ENCODE measurements around the gene TTLL8.

Gene TTLL8

DNA sequence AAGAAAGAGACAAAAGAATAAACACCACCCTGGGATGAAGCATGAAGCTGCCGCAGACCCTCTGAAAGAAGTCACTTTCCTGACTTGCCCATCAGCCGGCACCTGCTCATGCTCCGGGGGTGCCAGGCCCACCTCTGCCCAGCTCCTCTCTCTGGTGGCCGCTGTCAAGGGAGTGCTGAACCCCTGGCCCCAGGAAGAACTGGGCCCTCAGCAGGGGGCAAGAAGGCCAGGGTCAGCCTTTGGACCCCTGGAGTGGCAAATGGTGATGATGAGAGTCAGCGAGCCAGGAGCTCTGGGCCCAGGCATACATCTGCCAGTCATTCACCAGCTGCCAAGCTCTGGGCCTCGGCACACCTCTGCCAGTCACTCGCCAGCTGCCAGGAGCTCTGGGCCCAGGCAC is 17.4 kb downstream of the TTLL8 start:
- no peak for DNase-seq

DNA sequence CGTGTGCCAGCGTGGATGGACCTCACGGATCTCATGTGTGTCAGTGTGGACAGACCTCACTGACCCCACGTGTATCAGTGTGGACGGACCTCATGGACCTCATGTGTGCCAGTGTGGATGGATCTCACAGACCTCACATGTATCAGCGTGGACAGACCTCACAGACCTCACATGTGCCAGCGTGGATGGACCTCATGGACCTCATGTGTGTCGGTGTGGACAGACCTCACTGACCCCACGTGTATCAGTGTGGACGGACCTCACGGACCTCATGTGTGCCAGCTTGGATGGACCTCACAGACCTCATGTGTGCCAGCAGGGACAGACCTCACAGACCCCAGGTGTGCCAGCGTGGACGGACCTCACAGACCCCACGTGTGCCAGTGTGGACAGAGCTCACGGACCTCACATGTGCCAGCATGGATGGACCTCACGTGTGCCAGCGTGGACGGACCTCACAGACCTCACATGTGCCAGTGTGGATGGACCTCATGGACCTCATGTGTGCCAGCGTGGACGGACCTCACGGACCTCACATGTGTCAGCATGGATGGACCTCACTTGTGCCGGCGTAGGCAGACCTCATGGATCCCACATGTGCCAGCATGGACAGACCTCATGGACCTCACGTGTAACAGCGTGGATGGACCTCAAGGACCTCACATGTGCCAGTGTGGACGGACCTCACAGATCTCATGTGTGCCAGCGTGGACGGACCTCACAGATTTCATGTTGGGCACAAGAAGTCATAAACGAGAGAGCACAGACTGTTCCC is 18.2 kb downstream of the TTLL8 start:
- DNase-seq, result no peak

DNA sequence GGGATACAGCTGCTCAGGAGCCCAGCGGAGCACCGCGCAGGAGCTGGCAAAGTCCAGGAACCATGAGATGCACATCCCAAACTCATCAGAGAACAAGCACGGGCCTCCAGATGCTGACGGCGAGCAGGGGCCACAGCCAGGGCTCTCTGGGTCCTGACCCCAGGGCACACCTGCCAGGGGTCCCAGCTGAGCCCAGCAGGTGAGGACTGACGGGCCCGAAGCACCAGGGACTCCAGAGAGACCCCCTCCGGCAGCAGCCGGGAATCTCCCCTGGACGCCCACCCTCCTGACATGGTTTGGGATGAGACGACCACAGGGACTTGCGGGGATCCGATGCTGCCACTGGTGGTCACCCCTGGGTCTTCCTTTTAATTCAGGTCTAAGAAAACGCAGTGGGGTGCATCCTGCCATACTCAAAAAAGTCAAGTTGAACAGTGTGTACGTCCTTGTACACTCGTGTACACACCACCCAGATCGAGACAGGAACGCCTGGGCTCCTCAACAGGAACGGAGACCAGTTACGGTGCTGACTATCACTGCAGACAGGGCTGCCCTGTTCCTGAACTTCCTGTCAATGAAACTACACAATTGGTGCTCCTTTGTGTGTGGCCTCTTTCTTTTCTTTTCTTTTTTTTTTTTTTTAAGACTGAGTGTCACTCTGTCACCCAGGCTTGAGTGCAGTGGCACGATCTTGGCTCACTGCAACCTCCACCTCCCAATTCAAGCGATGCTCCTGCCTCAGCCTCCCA is 21.9 kb downstream of the TTLL8 start:
- no peak for DNase-seq

- DNase-seq, result no peak
Measured at GRCh38 chr22:50035131-50035881, 22.8 kb downstream of the TTLL8 start.

DNA sequence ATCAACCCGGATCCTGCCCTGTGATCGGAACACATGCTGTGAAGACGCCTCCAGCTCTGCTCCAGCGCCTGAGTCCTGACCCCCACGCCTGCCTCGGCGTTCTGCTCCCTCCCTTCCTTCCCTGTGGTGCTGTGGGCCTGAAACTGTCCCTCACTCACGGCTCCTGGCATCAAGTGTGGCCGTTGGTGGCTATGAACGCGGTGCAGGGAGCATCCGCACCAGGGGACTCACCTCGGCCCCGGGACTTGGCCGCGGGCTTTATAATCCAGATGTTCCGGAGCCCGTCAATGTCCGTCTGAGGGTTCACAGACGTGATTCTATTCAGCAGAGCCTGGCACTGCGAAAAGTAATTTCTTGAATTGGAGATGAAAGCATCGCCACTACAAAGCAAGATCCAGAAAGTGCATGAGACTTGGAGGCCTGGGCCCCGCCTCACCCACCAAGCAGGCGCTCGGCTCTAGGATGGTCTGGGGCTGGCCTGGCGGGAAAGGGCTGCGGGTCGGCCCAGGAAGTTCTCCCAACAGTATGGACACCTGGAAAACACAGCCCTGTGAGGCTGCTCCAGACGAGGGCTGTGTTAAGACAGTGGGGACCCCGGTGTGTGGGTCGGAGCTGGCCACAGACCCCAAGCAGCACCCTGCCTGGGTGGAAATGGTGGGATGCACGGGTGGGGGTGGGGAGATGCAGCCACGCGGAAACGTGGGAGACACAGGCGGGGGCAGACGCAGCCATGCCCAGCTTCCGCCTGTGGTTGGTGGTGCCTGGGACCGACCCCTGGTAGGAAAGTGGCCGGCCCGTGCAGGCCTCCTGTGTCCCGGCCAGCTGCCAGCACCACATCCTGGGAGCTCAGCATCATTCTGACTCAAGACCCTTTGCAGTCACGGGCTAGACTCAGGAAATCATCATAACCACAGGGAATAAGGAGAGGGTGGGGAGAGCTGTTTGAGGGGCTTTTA is 23.7 kb downstream of the TTLL8 start:
- no peak for DNase-seq

- DNase-seq, result no peak
Measured at GRCh38 chr22:50032941-50033601, 25.0 kb downstream of the TTLL8 start.

DNA sequence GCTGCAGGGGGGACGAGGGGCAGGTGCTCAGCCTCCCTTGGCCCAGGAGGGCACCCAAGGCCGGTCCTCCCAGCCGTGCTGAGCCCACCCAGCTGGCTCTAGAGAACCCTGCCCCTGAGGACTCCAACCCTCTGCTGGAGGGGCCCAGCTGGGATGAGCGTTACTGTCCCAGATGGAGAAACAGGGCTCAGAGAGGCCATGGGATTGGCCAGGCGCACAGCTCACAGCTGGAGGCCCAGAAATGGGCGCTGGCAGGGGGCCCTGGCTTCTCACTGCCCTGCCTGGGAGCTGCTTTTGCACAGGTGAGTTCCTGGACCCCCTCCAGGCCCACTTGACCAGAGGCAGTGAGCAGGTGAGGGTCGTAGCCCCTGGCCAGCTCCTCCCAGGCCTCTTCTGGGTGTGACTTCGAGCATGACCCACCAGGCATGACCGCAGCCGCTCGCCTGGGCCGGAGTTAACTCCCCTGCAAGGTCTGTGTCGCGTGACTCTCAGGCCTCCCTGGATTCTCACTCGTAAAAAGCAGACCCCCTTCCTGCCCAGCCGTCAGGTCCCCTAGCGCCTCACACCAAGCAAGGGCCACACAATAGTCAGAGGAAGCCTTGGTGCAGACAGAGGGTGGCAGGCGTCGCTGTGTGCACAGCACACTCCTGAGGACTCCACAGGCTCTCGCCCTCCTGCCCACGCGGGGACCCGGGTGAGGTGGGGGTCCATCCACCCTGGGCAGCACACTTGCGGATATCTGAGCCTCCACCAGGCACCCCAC is 25.8 kb downstream of the TTLL8 start:
- DNase-seq, result no peak

DNA sequence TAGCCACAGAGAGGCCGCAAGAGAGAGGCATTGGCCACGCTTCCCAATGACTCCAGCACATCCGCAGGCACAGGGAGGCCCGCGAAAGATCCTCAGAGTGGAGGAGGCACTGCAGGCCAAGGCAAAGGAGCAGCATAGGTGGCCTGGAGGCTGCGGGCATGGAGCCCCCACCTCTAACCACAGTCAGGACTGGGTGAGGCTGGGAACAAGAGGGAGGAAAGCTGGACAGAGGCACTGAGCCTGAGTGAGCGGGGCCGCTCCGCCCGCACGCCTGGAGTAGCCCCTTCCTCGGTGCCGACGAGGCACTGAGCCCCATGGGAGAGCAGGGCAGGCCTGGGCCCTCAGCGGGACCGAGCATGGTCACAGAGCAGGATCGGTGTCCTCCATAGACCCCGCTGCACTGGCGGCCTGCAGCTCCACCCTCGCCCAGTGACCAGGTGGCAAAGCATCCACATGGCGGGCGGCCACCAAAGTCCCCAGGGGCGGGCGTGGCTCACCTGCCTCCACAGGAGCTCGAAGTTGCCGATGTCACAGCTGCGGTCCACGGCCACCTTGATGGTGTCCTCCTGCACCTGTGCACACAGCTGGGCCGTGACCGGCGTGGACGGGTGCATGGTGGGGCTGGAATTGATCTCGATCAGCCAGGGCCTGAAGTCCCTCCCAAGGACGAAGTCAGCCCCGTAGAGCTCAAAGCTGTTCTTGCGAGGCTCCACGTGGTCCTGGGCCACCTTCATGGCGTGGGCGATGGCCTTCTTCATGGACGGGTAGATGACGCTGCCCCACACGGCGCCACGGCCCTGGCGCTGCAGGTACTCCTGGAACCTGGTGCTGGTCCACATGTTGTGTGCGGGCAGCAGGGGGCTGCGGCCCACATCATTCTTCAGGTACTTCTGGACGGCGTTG is 26.7 kb downstream of the TTLL8 start:
- DNase-seq, result no peak

DNA sequence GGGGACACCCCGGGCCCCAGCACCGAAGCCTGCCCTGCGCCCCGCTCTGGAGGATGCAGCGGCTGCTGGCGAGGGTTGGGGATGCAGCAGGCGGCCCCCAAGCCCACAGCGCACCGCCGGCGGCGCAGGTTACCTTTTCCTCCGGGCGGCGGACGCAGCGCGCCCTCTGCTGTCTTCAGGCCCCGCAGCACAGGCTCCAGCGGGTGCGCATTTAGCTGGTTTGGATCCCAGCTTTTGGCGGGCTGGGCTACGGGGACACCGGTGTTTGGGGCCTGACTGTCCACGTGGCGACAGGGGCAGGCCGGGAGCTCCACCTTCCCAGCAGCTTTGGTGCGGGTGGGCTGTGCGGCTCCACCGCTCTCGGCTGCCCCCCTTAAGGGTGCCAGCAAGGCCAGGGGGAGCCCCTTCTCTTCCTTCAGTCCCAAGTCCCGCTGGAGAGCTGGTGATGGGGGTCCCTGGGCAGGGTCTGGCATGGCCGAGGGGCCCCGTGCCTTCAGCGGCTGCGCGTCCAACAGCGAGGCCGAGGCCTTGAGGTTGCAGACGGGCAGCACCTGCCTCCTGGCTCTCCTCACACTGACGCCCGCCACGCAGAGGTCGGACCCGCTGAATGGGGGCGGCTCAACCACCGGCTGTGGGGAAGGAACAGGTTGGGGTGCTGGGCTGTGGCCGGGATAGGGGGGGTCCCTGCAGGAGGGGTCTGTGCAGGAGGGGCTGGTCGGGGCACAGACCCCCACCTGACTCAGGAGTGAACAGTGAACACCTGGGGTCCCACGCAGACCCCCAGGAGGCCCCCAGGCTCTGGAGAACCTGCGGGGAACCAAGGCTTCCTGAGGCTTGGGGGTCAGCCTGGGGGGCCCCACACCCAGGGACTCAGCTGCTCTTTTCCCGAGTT is 27.6 kb downstream of the TTLL8 start:
- DNase-seq, result no peak

GRCh38 chr22:50027639-50028537 is 30.2 kb downstream of the TTLL8 start:
- DNase-seq, result no peak

- no peak for DNase-seq
Measured at GRCh38 chr22:50025993-50026392, 32.1 kb downstream of the TTLL8 start.

- no peak for DNase-seq
Measured at GRCh38 chr22:50022171-50022819, 35.8 kb downstream of the TTLL8 start.

DNA sequence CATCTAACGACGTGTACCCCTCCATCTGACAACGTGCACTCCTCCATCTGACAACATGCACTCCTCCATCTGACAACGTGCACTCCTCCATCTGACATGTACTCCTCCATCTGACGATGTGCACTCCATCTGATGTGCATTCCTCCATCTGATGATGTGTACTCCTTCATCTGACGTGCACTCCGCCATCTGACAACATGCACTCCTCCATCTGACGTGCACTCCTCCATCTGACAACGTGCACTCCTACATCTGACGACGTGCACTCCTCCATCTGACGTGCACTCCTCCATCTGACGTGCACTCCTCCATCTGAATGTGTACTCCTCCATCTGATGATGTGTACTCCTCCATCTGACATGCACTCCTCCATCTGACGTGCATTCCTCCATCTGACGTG is 37.5 kb downstream of the TTLL8 start:
- no peak for DNase-seq

DNA sequence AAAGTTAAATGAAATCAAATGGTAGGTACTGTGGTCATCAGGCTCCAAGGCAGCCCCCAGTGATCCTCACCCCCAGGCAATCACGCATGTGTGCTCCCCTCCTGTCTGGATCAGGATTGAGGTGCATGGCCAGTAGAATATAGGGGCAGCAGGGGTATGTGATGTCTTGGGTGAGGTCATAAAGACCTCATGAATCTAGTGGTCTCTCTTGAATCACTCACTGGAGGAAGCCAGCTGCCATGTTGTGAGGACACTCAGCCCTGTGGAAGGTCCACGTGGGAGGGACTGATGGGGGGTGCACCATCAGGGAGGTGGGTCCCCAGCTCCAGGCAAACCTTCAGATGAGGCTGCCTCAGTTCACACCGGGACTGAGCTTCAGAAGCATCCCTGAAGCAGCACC is 38.8 kb downstream of the TTLL8 start:
- no peak for DNase-seq

DNA sequence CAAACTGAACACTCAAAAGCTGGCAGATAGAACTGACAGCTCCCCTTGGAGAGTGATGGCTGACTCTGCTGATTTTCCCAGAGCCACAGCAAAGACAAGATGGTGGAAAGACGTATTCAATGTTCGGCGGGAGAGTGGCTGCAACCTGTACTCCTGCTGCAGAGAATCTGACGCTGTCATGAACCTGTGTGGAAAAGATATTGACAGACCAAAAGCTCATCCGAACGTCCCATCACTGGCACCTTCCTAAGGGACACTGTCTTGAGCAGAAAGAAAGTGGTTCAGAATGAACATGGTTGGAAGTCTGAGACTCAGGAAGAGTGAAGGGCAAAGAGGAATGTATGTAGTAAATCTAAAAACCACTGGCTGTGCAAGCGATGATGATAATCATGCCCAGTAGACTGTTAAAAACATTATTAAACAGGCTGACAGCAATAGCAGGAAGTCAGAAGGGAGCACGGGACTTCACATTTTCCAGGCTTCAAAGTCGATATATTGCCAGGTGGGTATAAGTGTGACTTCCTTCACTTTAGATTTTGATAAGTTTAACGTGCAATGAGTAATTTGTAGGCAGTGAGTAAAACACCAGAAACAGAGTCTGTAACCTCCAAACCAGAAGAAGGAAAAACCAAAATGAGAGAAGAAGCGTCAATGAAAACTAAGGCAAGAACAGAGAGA is 39.4 kb downstream of the TTLL8 start:
- DNase-seq, result no peak

- DNase-seq, result no peak
Measured at GRCh38 chr22:50017701-50018224, 40.3 kb downstream of the TTLL8 start.

Measured in NCI-H187 treated with DMSO at 0.1 percent for 48 hours (cell line).